Panc1 (cell line): ENCODE data around the gene ISG15.

Experiments used
- POLR2AphosphoS5 ChIP-seq: IDR thresholded peaks from 2 replicates; pipeline ENCODE4 v1.6.1; 2012; ENCODE audit warnings: mild to moderate bottlenecking, low read depth, low read length, moderate library complexity
- TCF7L2 ChIP-seq: IDR thresholded peaks from 2 replicates; pipeline ENCODE4 v1.6.1; 2011; ENCODE audit warnings: mild to moderate bottlenecking, low read depth, low read length, inconsistent platforms
- TF ChIP-seq, protein P1 (sequence below): fragments of 450-650 bp; IDR thresholded peaks from 2 replicates; pipeline ENCODE4 v1.5.1; 2017; ENCODE audit warnings: mild to moderate bottlenecking

DNA sequence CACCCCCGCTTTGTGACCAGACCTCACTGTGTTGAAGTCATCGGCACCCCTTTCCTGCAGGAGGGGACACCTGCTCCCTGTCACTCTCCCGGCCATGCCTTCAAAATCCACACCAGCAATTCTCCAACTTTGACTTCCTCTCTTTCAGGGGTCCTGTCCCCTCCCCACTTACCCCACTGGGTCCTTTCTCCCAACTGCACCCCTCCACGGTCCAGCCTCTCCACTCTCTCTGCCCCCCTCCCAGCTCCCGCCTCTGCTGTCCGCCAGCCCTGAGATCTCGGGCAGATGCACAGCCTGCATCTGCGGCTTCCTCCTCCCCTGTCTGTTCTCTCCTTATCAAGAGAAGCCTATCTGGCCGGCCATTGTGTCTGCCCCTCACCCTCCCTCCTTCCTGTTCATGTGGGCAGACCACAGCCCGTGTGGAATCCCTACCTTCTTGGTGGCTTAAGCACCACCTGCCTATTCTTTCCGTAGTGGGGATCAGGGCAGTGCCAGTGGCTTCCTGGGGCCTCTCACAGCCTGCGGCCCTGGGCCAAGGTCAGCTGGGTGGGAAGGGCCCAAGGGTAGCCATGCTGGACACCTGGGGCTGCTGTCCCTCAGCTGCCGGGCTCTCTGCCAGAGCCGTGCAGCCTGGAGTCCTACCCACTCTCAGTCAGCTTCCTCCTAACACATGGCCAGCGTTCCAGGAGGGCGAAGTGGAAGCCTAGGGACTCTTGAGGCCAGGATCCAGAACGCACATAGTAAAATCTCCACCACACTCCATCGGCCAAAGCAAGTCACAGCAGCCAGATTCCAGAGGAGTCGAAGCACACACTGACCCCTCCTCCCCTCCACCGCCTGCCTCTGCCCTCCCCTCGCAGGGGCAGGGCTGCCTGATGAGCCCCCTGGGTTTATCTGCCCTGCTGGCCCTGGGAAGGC, 8.3 kb upstream of the ISG15 start:
- TF ChIP-seq, protein P1, sequence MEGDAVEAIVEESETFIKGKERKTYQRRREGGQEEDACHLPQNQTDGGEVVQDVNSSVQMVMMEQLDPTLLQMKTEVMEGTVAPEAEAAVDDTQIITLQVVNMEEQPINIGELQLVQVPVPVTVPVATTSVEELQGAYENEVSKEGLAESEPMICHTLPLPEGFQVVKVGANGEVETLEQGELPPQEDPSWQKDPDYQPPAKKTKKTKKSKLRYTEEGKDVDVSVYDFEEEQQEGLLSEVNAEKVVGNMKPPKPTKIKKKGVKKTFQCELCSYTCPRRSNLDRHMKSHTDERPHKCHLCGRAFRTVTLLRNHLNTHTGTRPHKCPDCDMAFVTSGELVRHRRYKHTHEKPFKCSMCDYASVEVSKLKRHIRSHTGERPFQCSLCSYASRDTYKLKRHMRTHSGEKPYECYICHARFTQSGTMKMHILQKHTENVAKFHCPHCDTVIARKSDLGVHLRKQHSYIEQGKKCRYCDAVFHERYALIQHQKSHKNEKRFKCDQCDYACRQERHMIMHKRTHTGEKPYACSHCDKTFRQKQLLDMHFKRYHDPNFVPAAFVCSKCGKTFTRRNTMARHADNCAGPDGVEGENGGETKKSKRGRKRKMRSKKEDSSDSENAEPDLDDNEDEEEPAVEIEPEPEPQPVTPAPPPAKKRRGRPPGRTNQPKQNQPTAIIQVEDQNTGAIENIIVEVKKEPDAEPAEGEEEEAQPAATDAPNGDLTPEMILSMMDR = no peak
- TF ChIP-seq POLR2AphosphoS5 (no peak), TCF7L2 (no peak)
